Subcutaneous preadipocyte (primary cell): ENCODE measurements around the gene STOX1. TPM values are rescaled to one million over a fixed set of nuclear protein-coding genes. Genes with fewer than 3 reads are reported as not detected.

Source experiments
- small RNA-seq: library from RNA; depleted of rRNA; stranded (forward); fragments of <200 nt; gene quantifications from one replicate; pipeline ENCODE3, GENCODE V24; 2012
- total RNA-seq: library from RNA; depleted of rRNA; stranded (reverse); fragments of >200 nt; gene quantifications from 2 replicates; pipeline ENCODE4 v1.2.3, GENCODE V29; 2012

The STOX1 gene, protein sequence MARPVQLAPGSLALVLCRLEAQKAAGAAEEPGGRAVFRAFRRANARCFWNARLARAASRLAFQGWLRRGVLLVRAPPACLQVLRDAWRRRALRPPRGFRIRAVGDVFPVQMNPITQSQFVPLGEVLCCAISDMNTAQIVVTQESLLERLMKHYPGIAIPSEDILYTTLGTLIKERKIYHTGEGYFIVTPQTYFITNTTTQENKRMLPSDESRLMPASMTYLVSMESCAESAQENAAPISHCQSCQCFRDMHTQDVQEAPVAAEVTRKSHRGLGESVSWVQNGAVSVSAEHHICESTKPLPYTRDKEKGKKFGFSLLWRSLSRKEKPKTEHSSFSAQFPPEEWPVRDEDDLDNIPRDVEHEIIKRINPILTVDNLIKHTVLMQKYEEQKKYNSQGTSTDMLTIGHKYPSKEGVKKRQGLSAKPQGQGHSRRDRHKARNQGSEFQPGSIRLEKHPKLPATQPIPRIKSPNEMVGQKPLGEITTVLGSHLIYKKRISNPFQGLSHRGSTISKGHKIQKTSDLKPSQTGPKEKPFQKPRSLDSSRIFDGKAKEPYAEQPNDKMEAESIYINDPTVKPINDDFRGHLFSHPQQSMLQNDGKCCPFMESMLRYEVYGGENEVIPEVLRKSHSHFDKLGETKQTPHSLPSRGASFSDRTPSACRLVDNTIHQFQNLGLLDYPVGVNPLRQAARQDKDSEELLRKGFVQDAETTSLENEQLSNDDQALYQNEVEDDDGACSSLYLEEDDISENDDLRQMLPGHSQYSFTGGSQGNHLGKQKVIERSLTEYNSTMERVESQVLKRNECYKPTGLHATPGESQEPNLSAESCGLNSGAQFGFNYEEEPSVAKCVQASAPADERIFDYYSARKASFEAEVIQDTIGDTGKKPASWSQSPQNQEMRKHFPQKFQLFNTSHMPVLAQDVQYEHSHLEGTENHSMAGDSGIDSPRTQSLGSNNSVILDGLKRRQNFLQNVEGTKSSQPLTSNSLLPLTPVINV
- total RNA-seq = under 0.01 TPM in 2 replicates

DNA sequence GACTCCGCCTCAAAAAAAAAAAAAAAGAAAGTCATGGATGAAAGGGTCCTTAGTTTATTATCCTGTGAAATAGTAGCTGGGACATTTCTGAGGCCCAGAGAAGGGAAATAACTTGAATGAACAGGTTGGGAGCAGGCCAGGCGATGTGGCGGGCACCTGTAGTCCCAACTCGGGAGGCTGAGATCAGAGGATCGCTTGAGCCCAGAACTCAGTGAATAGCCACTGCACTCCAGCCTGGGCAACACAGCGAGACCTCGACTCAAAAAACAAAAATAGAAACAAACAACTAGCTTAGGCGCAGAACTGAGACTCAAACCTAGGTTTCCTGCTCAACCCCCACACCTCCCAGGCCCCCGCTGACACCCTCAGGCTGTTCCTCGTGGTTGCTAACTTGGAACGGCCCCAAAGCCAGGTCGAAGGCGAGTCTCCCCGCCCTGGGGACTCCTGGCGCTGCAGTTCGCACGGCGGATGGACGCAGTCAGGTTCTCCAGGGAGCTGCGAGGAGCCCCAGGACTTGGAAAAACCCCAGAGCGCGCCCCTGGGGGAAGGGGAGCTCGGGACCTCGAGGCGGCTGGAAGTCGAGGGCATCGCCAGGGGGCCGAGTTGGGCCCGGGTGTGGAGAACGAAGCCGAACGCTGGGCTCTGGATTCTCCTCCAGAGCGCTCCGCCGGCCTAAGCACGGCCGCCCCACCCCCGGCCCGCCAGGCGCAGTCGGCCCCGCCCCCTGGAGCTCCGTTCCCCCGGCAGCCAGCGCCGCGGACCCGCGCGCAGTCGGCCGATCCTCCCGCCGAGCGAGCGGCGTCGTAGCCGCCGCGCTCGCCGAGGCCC is at the start of gene STOX1:
Gene STOX1, plus strand, starts transcription at position 768 of the 828 bp plus-strand sequence. CDS start 93 bp downstream, outside the sequence.

DNA sequence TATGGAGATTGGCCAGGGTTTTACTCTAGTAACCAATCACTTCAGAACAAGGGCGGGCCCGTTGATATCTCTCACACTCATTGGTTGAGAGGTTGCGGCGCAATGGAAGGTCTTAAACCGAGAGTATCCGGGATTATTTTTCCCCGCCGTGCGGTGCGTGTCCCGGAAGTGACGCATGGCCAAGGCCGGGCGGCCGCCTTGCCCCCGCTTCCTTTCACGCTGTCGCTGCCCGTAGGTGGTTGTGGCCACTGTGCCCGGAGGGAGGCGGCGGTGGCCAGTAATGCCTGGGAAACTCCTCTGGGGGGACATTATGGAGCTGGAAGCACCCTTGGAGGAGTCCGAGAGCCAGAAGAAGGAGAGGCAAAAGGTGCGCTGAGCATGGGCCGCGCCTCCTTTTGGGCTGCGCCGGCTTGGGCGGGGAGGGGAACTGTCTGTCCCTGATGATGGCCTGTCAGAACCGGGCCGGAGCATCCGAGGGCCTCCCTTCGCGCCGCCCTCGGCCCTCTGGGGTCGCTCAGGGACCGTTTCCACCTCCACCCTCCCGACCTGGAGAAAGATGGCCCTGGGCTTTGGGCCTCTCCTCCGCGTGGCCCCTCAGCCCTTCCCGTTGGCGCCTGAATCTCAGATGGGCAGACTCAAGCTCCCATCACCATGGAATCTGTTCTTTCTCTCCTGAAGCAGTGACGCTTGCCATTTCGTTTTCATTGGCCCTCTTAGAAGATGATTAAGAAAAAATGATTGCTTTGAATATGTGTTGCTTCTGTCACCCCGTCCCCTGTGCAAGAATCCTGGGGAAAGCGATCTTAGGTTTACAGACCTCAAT is 74.0 kb downstream of the STOX1 start, which contains the start of gene DDX50:
Gene DDX50, plus strand, starts transcription at position 211 of the 823 bp plus-strand sequence. Its CDS starts 70 bp downstream, at position 281.

Small RNAs within 50 kb of the gene (small RNA-seq; reads per million reads assigned to genes)
- gene RNU6-571P (not detected), gene RNU6-697P (not detected)

Other genes starting within 250 kb of the STOX1 start
- gene CCAR1, start 106.3 kb upstream of the STOX1 start, total RNA-seq = 41.9 and 52.8 TPM in 2 replicates
- gene DDX50, start 73.8 kb downstream of the STOX1 start, total RNA-seq = 40.4 and 45.7 TPM in 2 replicates
- 63.2 and 106 TPM in 2 replicates for gene DDX21, start 128.6 kb downstream of the STOX1 start, total RNA-seq
- 34.5 and 45.0 TPM in 2 replicates for gene KIFBP, start 161.3 kb downstream of the STOX1 start, total RNA-seq